Activated CD4-positive, alpha-beta T cell treated with anti-CD3 and anti-CD28 coated beads, Interleukin-2, amount 50 U/mL, for 1 hour (primary cell): ENCODE results near the gene LILRB2.
"Not testable (repeated sequence)": the region's sequence is repeated elsewhere in the genome, so short reads cannot be mapped to it uniquely, and the experiment has no call there.

ENCODE experiments used
- DNase-seq: peaks from one replicate; pipeline ENCODE4 v3.0.0-alpha.2; 2020

Gene LILRB2

DNA sequence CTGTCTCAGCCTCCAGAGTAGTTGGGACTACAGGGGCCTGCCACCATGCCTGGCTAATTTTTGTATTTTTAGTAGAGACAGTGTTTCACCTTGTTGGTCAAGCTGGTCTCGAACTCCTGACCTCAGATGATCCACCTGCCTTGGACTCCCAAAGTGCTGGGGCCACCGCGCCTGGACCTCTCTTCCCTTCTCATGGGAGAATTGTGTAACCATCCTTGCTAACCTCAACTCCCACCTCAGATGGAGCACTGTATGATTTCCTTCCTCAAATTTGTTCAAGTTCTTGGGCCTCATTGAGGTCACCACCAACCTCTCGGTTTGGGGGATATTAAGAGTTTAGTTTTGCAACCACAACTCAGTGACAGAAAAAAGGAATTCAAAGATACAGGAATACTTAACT is 21.3 kb upstream of the LILRB2 start:
- DNase-seq = no peak

DNA sequence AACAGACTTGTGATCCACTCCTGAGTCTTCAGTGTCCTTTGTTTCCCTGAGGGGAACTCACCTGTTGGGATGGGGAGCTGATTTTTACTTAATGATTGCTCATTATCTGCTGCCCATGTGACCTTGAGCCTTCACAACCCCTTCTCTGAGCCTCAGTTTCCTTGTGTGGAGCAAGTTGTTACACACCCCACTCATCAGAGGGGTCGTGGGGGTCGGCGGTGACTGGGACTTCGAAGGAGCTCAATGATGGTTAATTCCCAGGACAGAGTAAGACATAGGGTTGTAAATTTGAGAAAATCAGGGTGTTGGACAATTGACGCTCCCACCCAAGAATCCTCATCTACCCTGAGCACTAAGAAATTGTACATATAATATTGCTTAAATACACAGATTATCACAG is 18.6 kb upstream of the LILRB2 start:
- no peak for DNase-seq

DNA sequence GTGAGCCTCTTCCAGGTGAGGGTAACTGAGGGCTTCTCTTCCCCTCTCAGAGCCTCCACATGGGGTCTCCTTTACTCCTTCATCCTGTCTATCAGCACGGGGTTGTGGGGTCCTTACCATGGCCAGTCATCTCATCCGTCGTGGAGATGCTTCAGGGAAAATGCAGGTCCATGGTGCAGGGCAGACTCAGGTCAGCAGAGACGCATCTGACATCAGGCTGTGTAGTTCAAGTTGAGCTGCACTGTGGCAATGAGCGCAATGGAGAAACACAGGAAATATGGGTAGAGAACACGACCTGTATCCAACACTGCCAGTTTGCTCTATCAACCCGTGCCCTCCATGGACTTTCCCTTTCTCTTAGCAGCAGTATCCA is 18.2 kb upstream of the LILRB2 start:
- DNase-seq = no peak

DNA sequence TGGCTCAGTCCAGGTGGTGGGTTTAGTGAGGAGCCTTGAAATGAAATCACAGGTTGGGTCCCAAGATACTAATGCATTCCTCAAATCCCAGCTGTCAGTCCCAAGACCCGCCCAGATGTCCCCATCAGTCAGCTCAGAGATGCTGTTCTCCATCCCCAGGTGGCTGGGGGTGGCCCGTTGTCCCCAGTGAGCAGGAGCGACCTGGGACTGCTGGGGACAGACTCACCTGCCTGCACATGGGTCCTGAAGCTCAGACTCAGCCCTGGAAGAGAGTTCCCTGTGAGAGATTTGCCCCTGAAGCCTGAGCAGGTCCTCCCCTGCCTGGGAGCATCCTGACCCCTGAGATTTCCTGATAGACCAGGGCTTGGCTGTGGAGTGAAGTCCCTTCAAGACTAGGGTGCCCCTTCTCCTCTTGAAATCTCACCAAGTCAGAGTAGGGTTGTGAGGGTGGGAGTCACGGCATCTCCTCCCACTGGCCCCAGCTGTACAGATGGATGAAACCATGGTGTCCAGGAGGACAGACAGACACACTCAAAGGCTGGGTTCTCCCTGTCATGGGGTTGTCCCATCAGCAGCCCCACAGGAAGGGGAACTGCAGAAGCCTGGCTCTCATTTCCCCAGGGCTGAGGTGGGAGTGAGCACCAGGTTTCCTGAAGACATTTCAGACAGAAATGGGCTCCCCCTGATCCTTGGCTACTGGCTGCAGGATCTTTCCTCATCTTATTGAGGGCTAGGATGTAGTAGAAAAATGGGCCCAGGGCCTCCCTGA is 17.6 kb upstream of the LILRB2 start:
- DNase-seq = no peak

DNA sequence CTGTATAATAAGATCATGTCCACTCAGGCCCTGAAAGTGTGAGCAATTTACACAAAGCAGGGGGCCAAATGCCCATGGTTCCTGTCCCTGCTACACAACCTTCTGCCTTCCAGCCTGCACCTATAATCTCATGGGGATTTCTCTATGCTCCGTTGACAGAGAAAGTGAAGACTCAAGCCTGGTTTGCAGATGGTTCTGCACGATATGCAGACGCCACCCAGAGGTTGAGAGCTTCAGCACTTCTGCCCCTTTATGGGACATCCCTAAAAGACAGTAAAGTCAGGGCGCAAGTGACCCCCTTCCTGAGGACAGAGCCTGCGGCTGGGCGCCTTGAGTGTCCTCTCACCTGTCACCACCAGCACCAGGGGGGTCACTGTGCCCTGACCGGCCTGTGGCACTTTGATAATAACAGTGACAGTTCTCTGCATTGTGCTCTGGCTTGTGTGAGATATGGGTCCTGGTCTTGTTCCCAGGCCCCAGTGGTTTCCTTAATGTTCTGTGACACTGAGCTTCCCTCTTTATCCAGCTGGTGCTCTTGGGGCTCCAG is 16.9 kb upstream of the LILRB2 start:
- no peak for DNase-seq

DNA sequence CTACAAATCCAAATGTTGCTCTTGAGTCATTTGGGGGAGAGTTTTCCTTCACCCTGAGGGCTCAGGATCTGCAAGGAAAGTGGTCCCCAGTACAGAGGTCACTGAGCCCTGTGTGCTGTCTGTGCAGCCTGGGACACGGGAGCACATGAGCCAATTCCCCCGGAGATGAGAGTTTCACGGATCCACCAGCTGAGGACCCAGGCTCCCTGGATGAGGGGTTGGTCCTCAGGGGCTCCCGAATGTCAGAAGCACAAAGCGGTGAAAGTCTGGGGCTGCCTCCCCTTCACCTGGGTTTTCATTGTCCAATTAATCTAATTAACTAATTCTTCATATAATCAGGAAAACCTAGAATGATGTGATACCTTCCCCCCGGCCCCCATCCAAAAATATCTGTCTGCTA is 13.6 kb upstream of the LILRB2 start:
- DNase-seq = no peak

DNA sequence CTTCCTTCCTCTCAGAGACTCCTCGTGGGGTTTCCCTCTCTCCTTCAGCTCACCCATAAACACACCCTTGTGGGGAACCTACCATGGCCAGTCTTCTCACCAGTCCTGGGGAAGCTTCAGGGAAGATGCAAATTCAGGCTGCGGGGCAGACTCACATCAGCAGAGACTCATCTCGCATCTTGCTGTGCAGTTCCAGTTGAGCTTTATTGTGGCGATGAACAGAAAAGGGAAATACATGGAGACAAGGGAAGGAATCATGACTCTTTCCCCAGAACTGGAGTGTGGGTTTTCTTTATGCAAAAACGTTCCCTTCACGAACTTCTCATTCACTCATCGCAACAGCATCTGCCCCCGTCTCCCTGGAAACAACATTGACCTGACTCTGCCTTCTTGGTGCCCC is 8.2 kb upstream of the LILRB2 start:
- not testable (repeated sequence) for DNase-seq

DNA sequence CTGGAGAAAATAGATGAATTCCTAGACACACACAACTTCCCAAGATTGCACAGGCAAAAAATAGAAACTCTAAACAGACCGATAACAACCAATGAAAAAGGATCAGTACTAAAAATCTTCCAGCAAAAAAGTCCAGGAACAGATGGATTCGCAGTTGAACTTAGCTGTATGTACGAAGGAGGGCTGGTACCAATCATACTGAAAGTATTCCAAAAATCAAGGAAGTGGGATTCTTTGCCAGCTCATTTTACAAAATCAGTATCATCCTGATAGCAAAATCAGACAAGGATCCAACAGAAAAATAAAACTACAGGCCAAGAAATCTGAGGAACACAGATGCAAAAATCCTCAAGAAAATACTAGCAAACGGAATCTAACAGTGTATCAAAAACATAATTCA is 6.5 kb upstream of the LILRB2 start:
- no peak for DNase-seq

DNA sequence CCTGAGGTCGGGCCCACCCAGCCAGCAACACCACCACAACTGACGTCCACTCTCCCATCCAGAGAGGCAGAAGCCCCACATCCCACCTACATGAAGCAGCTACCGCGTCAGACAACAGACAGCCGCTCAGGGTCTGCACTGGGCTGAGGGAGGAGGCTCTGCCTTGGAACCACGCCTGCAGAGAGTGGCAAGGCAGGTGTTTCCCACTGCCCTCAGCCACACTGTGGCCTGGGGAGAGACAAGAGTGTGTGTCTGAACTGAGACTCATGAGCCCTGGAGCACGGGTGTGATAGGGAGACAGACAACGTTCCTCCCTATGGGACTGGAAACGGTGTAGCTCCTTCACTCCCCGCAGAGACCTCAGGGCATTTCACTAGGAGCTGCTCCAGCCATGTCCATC is 5.4 kb upstream of the LILRB2 start:
- DNase-seq = not testable (repeated sequence)

DNA sequence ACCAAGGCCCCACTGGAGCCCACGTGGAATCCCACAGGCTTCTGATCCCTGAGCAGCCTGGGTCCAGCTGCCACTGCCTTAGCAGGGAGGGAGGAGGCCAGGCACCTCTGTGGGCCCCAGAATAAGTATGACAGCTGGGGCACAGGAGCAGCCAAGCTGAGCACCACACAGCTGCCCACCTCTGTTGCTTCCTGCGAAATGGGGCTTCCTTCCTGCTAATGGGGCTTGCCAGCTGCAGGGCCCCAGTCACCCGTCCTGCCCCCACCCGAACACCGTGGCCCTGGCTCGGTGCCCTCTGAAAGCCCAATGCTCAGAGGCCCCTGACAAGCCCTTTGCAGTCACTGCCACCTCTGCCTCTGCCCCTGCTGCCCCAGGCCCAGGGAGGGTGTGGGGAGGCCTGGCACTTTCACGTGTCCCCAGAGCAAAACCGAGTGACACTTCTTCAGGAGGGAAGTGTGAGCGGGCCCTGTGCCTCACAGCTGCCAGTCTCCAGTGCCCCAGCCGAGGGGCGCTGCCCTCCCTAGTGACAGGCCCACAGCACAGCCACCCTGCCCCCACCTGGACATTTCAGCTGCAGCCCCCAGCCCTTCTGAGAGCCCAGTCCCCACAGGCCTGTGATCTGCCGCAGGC is 4.6 kb upstream of the LILRB2 start:
- not testable (repeated sequence) for DNase-seq

DNA sequence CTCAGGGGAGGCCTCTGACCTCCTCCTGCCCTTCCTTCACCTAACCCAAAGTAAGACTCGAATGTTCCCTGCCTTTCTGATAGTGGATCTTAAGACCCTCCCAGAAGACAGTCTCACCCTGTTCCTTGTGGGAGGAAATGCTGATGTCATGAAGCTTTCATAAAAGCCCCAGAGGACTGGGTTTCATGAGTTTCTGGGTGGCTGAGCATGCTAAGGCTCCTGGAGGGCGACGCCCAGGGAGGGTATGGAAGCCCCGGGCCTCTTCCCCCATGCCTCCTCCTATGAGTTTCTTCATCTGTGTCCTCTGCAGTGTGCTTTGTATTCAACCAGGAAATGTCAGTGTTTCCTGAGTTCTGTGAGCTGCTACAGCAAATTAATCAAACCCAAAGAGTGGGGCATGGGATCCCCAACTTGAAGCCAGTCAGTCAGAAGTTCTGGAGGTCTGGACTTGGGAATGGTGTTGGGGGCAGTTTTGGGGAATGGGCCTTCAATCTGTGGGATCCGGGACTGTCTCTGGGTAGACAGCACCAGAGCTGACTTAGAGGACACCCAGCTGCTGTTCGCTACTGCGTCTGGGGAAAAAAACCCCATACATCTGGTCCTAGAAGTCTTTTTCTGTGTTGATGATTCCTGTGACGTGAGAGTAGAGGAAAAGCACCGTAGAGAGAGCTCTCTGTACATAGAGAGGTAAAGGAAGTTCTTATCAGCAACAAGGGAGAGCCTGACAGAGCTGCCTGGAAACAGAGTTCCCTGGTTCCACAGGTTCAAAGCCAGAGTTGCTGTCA is 2.0 kb upstream of the LILRB2 start:
- no peak for DNase-seq

DNA sequence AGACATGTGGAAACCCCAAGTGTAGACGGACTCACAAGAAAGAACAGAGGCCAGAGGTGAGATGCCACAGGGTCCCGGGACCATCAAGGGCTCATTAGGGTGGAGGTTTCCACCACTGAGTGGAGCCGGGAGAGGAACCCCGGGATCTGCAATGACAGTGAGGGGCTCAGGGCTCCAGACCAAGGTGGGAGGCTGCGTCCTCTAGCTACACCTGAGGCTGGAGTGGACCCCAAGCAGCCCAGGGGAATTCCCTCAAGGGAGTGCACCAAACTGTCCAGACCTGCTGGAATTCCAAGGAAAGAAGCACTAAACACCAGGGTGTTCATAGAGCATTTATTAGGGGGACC is 792 bp upstream of the LILRB2 start:
- DNase-seq = not testable (repeated sequence)

DNA sequence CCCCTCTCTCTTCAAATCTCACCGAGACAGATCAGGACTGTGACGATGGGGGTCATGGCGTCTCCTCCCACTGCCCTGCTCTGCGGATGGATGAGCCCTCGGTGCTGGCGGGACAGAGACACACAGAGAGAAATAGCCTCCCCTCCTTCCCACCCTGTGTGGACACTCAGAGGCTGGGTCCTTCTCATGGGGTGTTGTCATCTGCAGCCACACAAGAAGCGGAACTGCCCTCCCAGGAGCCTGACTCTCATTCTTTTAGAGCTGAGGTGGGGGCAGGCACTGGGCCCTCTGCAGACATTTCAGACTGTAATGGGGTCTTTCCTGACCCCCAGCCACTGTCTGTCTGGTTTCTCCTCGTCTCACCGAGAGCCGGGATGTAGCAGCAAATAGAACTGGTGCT is 469 bp downstream of the LILRB2 start:
- DNase-seq = not testable (repeated sequence)

DNA sequence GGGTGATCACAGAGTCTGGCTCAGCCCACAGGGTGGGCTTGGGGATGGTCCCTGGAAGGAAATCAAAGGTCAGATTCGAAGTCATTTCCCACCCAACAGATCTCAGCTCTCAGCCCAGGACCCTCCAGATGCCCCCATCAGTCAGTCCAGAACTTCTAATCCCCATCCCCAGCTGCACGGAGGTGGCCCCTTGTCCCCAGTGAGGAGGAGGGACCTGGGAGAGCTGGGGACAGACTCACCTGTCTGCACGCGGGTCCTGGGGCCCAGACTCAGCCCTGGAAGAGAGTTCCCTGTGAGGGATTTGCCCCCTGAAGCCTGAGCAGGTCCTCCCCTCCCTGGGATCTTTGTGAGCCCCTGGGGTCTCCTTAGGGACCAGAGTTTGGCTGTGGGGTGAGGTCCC is 885 bp downstream of the LILRB2 start:
- DNase-seq = not testable (repeated sequence)

DNA sequence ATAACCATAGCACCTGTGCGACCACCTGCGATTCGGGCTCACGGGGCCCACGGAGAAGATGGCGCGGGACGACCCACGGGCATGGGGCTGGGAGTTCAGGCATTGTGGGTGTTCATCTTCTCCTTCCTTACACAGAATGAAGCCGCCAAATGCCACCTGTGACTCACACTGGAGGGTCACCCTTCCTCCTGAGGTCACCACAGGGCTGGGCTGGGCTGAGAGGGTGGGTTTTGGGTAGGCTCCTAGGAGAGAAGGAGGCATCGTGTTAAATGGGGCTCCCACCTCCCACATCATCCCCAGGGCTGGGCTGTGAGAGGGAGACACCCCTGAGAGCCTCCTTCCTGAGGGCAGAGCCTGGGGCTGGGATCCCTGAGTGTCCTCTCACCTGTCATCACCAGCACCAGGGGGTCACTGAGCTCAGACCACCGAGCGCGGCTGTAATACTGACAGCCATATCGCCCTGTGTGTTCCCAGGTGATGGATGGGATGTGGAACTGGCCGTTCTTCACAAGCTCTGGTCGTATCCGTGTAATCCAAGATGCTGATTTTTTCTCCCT is 1.4 kb downstream of the LILRB2 start:
- DNase-seq = no peak

DNA sequence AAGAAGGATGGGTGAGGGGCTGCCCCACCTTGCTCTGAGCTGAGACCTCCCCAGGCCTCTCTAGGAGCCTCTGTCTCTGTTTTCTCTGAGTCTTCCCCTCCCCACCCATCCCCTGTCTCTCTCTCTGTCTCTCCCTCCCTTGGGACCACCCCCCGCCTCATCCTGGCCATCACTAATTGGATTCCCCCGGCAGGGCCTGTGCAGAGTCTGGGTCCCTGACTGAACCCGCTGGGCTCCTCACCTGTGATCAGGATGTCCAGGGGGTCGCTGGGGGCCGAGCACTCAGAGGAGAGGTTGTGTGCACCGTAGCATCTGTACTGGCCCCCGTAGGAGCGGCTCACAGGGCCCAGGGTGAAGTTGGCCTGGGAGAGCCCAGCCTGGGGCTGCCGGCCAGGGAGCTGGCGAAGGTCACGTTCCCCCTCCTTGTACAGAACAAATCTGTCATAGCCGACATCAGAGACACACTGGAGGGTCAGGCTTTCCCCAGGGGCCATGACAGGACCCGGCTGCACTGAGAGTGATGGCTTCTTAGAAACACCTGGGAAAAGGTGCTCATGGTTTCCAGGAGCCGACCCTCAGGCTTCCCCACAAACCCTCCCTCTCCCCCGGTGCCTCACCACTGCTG is 2.2 kb downstream of the LILRB2 start:
- DNase-seq = not testable (repeated sequence)

DNA sequence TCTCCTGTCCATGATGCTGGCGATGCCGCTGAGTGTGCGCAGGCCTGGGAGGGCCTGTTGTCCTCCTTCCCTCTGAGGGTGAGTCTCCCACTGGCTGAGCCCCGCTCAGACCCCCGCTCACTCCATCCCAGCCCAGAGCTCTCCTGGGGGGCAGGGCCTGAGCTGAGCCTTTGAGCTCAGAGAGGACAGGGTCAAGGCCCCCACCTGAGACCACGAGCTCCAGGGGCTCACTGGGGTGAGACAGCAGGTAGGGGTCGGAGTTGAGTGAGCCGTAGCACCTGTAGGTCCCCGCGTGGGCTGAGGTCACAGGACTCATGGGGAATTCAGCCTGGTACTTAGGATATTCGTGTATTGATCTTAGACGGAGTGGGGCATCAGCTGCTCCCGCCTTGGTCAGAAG is 2.9 kb downstream of the LILRB2 start:
- DNase-seq = not testable (repeated sequence)

DNA sequence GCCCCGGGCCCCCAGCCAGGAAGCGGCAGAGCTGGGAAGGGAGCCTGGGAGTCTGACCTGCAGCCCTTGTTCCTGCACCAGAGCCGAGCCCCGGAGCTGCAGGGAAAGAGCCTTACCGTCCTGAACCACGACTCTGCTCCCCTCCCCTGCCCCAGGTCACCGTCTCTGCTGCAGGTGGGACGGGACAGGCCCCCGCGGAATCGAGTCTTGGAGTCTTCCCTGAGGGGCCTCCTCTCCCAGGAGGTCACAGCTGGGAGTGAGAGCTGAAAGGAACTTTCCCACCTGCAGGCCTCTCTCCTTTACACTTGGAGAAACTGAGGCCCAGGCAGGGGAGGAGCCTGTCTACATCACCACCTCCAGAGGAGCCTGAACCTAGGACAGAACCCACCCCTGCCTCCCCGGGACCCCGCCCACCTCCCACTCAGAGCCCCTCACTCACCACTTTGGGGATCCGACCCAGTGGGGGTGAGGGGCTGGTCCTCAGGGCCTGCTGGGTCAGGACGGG is 3.7 kb downstream of the LILRB2 start:
- not testable (repeated sequence) for DNase-seq

DNA sequence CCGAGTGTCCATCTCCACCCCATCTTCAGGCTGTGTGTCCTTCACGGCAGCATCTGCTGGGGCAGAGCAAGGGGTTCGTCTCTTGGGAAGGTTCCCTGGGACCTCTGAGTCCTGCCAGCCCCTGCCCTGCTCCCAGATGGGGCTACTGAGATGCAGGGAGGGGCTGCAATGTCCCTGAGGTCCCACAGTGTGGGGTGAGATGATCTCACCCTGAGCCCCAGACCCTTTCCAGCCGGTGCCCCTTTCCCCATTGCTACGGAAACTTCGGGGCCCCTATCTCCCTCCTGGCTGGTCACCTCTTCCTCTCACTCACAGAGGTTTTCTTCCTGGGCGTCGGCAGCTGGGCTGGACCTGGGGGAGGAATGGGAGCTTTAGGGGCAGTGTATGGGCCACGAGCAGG is 5.0 kb downstream of the LILRB2 start:
- no peak for DNase-seq

DNA sequence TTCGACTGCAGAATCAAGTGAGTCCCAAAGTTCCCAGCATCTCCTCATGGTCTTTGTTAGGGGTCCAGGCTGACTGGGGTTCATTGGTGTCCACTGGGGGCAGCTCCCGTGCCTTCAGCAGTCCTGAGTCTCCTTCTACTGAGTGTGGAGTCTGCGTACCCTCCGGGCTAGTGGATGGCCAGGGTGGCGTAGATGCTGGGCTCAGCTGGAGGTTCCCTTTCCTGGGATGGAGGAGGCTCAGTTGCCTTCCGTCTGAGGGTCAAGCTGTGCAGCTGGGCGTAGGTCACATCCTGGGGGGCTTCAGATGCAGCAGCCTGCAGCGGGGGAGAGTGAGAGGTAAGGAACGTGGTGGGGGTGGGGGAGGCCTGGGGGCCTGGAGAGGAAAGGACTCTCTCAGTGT is 6.4 kb downstream of the LILRB2 start:
- DNase-seq = not testable (repeated sequence)

DNA sequence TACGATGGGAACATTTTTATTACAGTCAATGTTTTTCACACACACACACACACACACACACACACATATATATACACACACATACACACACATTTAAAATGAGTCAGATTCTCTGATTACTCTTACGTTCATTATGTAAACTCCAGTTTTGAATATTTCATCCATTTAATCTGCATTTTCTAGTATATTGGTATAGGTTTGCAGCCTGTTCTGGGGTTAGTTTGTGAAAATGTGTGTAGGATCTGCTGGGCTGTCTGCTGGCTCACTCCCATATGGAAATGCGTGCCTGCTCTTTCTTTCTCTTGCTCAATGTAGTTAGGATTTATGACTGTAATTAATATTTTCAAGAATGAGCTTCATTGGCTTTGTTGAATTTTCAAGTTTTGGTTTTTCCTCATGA is 7.1 kb downstream of the LILRB2 start:
- DNase-seq = no peak

DNA sequence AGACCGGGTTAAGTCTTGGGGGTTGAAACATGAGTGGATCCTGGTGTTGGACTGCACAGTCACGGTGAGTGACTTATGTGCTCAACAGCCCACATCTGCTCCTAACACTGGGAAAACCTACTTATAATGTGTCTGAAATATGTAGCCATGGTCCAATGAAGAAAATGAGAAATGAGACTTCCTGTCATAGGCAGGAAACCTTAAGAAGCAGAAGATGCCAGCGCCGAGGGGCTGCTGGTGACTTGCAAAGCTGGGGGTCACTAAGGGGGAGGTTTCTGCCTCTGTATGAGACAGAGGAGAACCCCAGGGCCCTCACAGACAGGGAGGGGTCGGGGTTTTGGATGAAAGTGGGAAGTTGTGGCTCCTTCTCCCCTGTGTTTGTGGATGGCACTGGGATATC is 8.7 kb downstream of the LILRB2 start:
- DNase-seq = not testable (repeated sequence)

DNA sequence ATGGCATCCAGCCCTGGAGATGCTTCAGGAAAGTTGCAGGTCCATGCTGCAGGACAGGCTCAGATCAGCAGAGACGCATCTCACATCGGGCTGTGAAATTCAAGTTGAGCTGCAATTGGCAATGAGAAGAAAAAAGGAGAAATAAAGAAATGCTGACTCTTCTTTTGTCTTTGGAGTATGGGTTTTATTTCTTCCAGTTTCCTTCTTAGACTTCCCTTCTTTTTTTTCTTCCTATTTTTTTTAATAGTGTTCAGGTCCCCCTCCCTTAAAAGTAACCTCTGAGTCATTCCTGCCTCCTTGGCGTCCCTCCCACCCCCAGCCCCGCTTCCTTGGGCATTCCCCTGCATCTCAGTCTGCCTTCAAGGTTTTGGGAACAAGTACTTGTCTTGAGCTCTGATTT is 9.3 kb downstream of the LILRB2 start:
- not testable (repeated sequence) for DNase-seq
